ENCODE results near the gene TMEM263. TPM values are rescaled to one million over a fixed set of nuclear protein-coding genes. Genes with fewer than 3 reads are reported as not detected.

Gene TMEM263
- total and polyA plus RNA-seq, 9 of the 15 experiments (the other 6 are each of a cell fraction or from before 2014, with no cell fraction given): 12.6 to 36.7 (median 24.4) TPM

DNA sequence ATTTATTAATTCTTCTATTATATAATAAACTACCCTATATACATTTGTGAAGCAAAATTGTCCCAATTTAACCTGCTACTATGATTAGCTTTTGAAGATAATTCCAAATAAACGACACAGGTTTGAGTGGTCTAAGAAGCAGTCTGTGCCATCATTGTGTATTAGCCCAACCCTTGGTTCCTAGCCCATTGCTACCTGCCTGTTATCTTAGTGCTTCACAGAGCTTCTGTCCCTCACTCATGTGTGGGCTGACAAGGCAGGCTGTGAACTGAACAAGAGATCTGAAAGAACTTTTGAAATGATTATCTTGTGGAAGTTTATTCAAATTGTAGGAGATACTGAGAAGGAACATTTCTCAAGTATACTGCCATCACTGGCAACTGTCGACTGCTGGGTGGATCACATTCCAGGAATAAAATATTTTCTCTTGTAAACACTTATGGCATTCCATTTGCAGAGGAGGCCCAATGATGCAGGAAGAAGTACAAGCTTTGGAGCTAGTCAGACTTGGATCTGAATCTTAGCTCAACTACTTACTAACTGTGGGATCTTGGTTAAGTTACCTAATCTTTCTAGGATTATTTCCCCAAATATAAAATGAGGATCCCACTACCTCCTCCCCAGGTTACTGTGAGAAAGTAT, 39.0 kb downstream of the TMEM263 start:
- TF ChIP-seq CCAR2 (IDR thresholded peaks at IDR 0.05; ENCODE audit: low read depth, low read length): no peak
- no peak for TF ChIP-seq MYC (IDR thresholded peaks at IDR 0.05; ENCODE audit: low read depth, low read length)
- no peak for TF ChIP-seq MYC (CRISPR knock-in tag; IDR thresholded peaks at IDR 0.05; ENCODE audit: borderline replicate concordance, low read depth)
- no peak for TF ChIP-seq NFATC3 (IDR thresholded peaks at IDR 0.05)
- no peak for TF ChIP-seq RFX1 (IDR thresholded peaks at IDR 0.05)
- no peak for TF ChIP-seq RHOXF2B (CRISPR knock-in tag; conservative IDR thresholded peaks at IDR 0.05)
- no peak for TF ChIP-seq ZNF551 (CRISPR knock-in tag; IDR thresholded peaks at IDR 0.05)
- TF ChIP-seq BRD4 (IDR thresholded peaks at IDR 0.05): no peak
- no peak for TF ChIP-seq MTF1 (CRISPR knock-in tag; IDR thresholded peaks at IDR 0.05; ENCODE audit: borderline replicate concordance)
- TF ChIP-seq NFXL1 (CRISPR knock-in tag; IDR thresholded peaks at IDR 0.05): no peak
- no peak for TF ChIP-seq RBM34 (IDR thresholded peaks at IDR 0.05; ENCODE audit: borderline replicate concordance, insufficient read depth, low read length)
- no peak for TF ChIP-seq SNIP1 (IDR thresholded peaks at IDR 0.05; ENCODE audit: low read depth)
- TF ChIP-seq, protein P1, sequence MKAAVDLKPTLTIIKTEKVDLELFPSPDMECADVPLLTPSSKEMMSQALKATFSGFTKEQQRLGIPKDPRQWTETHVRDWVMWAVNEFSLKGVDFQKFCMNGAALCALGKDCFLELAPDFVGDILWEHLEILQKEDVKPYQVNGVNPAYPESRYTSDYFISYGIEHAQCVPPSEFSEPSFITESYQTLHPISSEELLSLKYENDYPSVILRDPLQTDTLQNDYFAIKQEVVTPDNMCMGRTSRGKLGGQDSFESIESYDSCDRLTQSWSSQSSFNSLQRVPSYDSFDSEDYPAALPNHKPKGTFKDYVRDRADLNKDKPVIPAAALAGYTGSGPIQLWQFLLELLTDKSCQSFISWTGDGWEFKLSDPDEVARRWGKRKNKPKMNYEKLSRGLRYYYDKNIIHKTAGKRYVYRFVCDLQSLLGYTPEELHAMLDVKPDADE (conservative IDR thresholded peaks at IDR 0.05; ENCODE audit: control insufficient read depth, low read depth, low read length): no peak
- TF ChIP-seq ZKSCAN1 (IDR thresholded peaks at IDR 0.05; ENCODE audit: low read depth, low read length): no peak
- TF ChIP-seq ARHGAP35 (IDR thresholded peaks at IDR 0.05; ENCODE audit: partially characterized antibody): no peak
- TF ChIP-seq NUFIP1 (IDR thresholded peaks at IDR 0.05; ENCODE audit: partially characterized antibody): no peak
- no peak for TF ChIP-seq BRD9 (IDR thresholded peaks at IDR 0.05; ENCODE audit: low read depth, partially characterized antibody)
- TF ChIP-seq ZNF133 (CRISPR knock-in tag; IDR thresholded peaks at IDR 0.05): no peak
- TF ChIP-seq NR2C1 (IDR thresholded peaks at IDR 0.05): no peak
- no peak for TF ChIP-seq NR2C1 (tag; IDR thresholded peaks at IDR 0.05)
- TF ChIP-seq, protein P2, sequence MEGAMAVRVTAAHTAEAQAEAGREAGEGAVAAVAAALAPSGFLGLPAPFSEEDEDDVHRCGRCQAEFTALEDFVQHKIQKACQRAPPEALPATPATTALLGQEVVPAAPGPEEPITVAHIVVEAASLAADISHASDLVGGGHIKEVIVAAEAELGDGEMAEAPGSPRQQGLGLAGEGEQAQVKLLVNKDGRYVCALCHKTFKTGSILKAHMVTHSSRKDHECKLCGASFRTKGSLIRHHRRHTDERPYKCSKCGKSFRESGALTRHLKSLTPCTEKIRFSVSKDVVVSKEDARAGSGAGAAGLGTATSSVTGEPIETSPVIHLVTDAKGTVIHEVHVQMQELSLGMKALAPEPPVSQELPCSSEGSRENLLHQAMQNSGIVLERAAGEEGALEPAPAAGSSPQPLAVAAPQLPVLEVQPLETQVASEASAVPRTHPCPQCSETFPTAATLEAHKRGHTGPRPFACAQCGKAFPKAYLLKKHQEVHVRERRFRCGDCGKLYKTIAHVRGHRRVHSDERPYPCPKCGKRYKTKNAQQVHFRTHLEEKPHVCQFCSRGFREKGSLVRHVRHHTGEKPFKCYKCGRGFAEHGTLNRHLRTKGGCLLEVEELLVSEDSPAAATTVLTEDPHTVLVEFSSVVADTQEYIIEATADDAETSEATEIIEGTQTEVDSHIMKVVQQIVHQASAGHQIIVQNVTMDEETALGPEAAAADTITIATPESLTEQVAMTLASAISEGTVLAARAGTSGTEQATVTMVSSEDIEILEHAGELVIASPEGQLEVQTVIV (CRISPR knock-in tag; IDR thresholded peaks at IDR 0.05; ENCODE audit: borderline replicate concordance): no peak
- H3K36me3 ChIP-seq (ENCODE audit: control insufficient read depth, insufficient read depth, low read length): peaks cover 25% of the 10 kb centered on the region; the same call in 2 of the 3 replicates
- no peaks in the 10 kb centered on the region for H3K79me2 ChIP-seq (ENCODE audit: control insufficient read depth, insufficient read depth, low read length)
- no peak overlapping the region for H3K27ac ChIP-seq (ENCODE audit: extremely low read depth, low read depth, low read length)
- peak; percentile 66; the same call in 2 of the 3 replicates for ATAC-seq
- intact Hi-C loops (cut with micrococcal nuclease): no loop called here
- no peak overlapping the region for H2AFZ ChIP-seq (ENCODE audit: low read depth, low read length)
- CTCF ChIA-PET (ENCODE audit: low intra/inter-chr PET ratio): no interaction called here
- no peak overlapping the region for H3K4me2 ChIP-seq (ENCODE audit: insufficient read depth, low read length)
- no peak for FAIRE-seq
- H3K9me1 ChIP-seq (ENCODE audit: control insufficient read depth, insufficient read depth, low read length): no peaks in the 10 kb centered on the region
- BruUV-seq (replicated peaks): no TSS peak
- no peaks in the 10 kb centered on the region for H4K20me1 ChIP-seq (replicated peaks; ENCODE audit: control insufficient read depth, insufficient read depth, low read length)
- no peaks in the 10 kb centered on the region for H3K27me3 ChIP-seq (ENCODE audit: control insufficient read depth in 2 of 2, insufficient read depth in 2 of 2, low read length in 2 of 2)
- H3K9ac ChIP-seq (ENCODE audit: insufficient read depth in 1 of 2, low read depth in 2 of 2, low read length in 2 of 2): no peak overlapping the region
- POLR2A ChIA-PET: interaction anchor here (1.0 kb wide), 1 partner anchor 13 kb away, joined by 3 read pairs; no protein-coding TSS in a partner anchor
- DNase-seq (ENCODE audit: extremely low read depth in 1 of 4, low spot score in 3 of 4): no peak
- 11% methylated on average over 2 of the region's 2 CpGs for WGBS (ENCODE audit: insufficient coverage, low coverage, missing lambda C conversion rate)
- in situ Hi-C loops (cut with MboI): no loop called here
- no peaks in the 10 kb centered on the region for H3K4me1 ChIP-seq (replicated peaks in 1 of 2; ENCODE audit: control insufficient read depth in 2 of 2, insufficient read depth in 2 of 2, low read length in 2 of 2)
- H3K9me3 ChIP-seq (replicated peaks; ENCODE audit: control insufficient read depth, insufficient read depth, low read depth, low read length): no peaks in the 10 kb centered on the region
- no peak overlapping the region for H3K4me3 ChIP-seq
